GM11168 (cell line): ENCODE data around the gene TMEM255B.
"Not testable (repeated sequence)": the region's sequence is repeated elsewhere in the genome, so short reads cannot be mapped to it uniquely, and the experiment has no call there.

Experiments used
- in situ Hi-C: fragments of 300-500 bp; cut with MboI; formaldehyde crosslinking; loops from one replicate; pipeline ENCODE4 v1.12.0; 2022; ENCODE audit warnings: low sequenced_read_pairs; ENCODE audit not compliant: unreplicated experiment

The TMEM255B gene

GRCh38 chr13:113758651-113759524 is at the start of gene TMEM255B:
TMEM255B (plus strand) TSS chr13:113759226; CDS start chr13:113759270, 44 bp downstream.
- in situ Hi-C loops, result no loop called here

GRCh38 chr13:113722921-113723320 is 36.1 kb upstream of the TMEM255B start:
- in situ Hi-C loops, result no loop called here

- in situ Hi-C loops, result no loop called here
Observed at GRCh38 chr13:113723410-113724015, 35.5 kb upstream of the TMEM255B start.

- in situ Hi-C loops, result no loop called here
Observed at GRCh38 chr13:113724016-113724758, 34.8 kb upstream of the TMEM255B start.

GRCh38 chr13:113724780-113725315 is 34.2 kb upstream of the TMEM255B start:
- in situ Hi-C loops, result no loop called here

- in situ Hi-C loops, result not testable (repeated sequence)
Observed at GRCh38 chr13:113725329-113726105, 33.5 kb upstream of the TMEM255B start.

GRCh38 chr13:113726106-113726821 is 32.8 kb upstream of the TMEM255B start:
- in situ Hi-C loops, result not testable (repeated sequence)

- in situ Hi-C loops, result no loop called here
Observed at GRCh38 chr13:113726961-113727411, 32.0 kb upstream of the TMEM255B start.

GRCh38 chr13:113728571-113729054 is 30.4 kb upstream of the TMEM255B start:
- in situ Hi-C loops, result no loop called here

GRCh38 chr13:113729187-113730019 is 29.6 kb upstream of the TMEM255B start:
- in situ Hi-C loops, result loop anchor here (5.0 kb wide), 1 partner anchor 67 kb away; no protein-coding TSS in a partner anchor

GRCh38 chr13:113730258-113730691 is 28.8 kb upstream of the TMEM255B start:
- in situ Hi-C loops, result loop anchor here (5.0 kb wide), 1 partner anchor 68 kb away; no protein-coding TSS in a partner anchor

- in situ Hi-C loops, result loop anchor here (5.0 kb wide), 1 partner anchor 69 kb away; no protein-coding TSS in a partner anchor
Observed at GRCh38 chr13:113730831-113731191, 28.2 kb upstream of the TMEM255B start.

- in situ Hi-C loops, result loop anchor here (5.0 kb wide), 1 partner anchor 69 kb away; no protein-coding TSS in a partner anchor
Observed at GRCh38 chr13:113731192-113732175, 27.5 kb upstream of the TMEM255B start.

- in situ Hi-C loops, result loop anchor here (5.0 kb wide), 1 partner anchor 70 kb away; no protein-coding TSS in a partner anchor
Observed at GRCh38 chr13:113732176-113732960, 26.7 kb upstream of the TMEM255B start.
